Measurements from ENCODE around the gene ATRNL1.

GRCh38 chr10:115219203-115219602 lies 126.0 kb downstream of the ATRNL1 start:
- no peak for TF ChIP-seq ASH2L (IDR thresholded peaks at IDR 0.05; ENCODE audit: low read length)
- TF ChIP-seq, protein P1, sequence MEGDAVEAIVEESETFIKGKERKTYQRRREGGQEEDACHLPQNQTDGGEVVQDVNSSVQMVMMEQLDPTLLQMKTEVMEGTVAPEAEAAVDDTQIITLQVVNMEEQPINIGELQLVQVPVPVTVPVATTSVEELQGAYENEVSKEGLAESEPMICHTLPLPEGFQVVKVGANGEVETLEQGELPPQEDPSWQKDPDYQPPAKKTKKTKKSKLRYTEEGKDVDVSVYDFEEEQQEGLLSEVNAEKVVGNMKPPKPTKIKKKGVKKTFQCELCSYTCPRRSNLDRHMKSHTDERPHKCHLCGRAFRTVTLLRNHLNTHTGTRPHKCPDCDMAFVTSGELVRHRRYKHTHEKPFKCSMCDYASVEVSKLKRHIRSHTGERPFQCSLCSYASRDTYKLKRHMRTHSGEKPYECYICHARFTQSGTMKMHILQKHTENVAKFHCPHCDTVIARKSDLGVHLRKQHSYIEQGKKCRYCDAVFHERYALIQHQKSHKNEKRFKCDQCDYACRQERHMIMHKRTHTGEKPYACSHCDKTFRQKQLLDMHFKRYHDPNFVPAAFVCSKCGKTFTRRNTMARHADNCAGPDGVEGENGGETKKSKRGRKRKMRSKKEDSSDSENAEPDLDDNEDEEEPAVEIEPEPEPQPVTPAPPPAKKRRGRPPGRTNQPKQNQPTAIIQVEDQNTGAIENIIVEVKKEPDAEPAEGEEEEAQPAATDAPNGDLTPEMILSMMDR (IDR thresholded peaks at IDR 0.05; ENCODE audit: control extremely low read depth in 1 of 3, insufficient read depth in 1 of 3, low read depth in 1 of 3, low read length in 3 of 3) = no peak

Data from H1 (cell line).